Kidney epithelial cell (primary cell): Measurements from ENCODE around the gene SYNJ2. TPM values are rescaled to one million over a fixed set of nuclear protein-coding genes. Genes with fewer than 3 reads are reported as not detected.
A peak's percentile ranks its signal among the peaks of the same experiment; 100 is the strongest.

ENCODE experiments used
- DNase-seq: peaks from one replicate; pipeline ENCODE4 v3.0.0-alpha.2; 2010; ENCODE audit warnings: low read depth
- H3K27me3 ChIP-seq: 2 replicates; pipeline ENCODE4 v1.6.0; 2011; ENCODE audit warnings: low read length; ENCODE audit not compliant: control insufficient read depth, insufficient read depth
- H3K36me3 ChIP-seq: 2 replicates; pipeline ENCODE4 v1.5.1; 2011; ENCODE audit warnings: low read length; ENCODE audit not compliant: control insufficient read depth, insufficient read depth
- H3K4me3 ChIP-seq: 2 replicates; pipeline ENCODE4 v1.5.1; 2011; ENCODE audit warnings: low read depth, mild to moderate bottlenecking, control low read depth, low read length
- total RNA-seq: library from RNA; depleted of rRNA; stranded (reverse); fragments of >200 nt; gene quantifications from 2 replicates; pipeline ENCODE4 v1.2.3, GENCODE V29; 2015
- TF ChIP-seq, protein P1 (sequence below): IDR thresholded peaks from 2 replicates; pipeline ENCODE4 v1.5.1; 2011; ENCODE audit warnings: mild to moderate bottlenecking, moderate library complexity, low read length, control low read depth, inconsistent platforms; ENCODE audit not compliant: insufficient read depth, poor library complexity, severe bottlenecking

The SYNJ2 gene
- total RNA-seq, 1 donor from 2014 or later, result 14.3 TPM

DNA sequence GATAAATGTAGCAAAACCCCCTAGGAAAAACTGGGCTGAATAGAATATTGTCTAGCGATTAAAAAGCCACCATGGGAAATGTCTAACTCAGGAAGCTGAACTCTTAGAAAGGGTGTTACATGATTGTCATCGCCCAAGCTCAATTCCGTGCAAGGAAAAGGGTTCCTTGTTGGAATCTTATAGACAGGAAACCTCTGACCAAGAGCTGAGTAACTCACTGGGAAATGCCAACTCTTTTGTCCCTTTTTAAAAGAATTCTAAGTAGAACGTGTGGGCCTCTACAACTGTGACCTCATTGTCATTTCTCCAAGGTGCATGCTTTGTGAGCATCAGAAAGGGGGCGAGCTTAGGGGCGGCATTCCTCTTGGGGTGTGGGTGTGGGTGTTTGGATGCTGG, 88.1 kb downstream of the SYNJ2 start:
- Histone ChIP-seq H3K4me3 (no peak overlapping the region), H3K27me3 (no peaks in the 10 kb centered on the region), H3K36me3 (peaks cover 6% of the 10 kb centered on the region)
- TF ChIP-seq, protein P1, sequence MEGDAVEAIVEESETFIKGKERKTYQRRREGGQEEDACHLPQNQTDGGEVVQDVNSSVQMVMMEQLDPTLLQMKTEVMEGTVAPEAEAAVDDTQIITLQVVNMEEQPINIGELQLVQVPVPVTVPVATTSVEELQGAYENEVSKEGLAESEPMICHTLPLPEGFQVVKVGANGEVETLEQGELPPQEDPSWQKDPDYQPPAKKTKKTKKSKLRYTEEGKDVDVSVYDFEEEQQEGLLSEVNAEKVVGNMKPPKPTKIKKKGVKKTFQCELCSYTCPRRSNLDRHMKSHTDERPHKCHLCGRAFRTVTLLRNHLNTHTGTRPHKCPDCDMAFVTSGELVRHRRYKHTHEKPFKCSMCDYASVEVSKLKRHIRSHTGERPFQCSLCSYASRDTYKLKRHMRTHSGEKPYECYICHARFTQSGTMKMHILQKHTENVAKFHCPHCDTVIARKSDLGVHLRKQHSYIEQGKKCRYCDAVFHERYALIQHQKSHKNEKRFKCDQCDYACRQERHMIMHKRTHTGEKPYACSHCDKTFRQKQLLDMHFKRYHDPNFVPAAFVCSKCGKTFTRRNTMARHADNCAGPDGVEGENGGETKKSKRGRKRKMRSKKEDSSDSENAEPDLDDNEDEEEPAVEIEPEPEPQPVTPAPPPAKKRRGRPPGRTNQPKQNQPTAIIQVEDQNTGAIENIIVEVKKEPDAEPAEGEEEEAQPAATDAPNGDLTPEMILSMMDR, result no peak
- no peak for DNase-seq

DNA sequence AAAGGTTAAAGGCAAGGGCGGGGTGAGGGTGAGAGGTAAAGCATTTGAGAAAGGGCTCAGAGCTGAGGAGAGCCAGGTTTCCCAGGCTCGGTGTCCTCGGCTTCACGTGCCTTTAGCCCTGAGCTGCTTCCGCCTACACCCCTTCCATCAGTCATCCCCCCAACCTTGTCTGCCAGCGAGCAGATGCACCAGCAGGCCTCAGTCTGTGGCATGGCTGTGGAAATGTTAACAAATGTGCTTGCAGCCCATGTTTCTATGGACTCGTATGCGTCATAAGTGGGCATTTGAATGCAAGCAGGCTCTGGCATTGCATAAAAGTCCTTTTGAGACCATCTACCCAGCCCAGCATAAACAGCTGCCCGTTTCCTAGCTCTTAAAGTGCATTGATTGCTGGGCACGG, 88.8 kb downstream of the SYNJ2 start:
- H3K27me3 ChIP-seq, result no peaks in the 10 kb centered on the region
- H3K4me3 ChIP-seq, result no peak overlapping the region
- peaks cover 6% of the 10 kb centered on the region for H3K36me3 ChIP-seq
- no peak for DNase-seq
- TF ChIP-seq, protein P1, result no peak

DNA sequence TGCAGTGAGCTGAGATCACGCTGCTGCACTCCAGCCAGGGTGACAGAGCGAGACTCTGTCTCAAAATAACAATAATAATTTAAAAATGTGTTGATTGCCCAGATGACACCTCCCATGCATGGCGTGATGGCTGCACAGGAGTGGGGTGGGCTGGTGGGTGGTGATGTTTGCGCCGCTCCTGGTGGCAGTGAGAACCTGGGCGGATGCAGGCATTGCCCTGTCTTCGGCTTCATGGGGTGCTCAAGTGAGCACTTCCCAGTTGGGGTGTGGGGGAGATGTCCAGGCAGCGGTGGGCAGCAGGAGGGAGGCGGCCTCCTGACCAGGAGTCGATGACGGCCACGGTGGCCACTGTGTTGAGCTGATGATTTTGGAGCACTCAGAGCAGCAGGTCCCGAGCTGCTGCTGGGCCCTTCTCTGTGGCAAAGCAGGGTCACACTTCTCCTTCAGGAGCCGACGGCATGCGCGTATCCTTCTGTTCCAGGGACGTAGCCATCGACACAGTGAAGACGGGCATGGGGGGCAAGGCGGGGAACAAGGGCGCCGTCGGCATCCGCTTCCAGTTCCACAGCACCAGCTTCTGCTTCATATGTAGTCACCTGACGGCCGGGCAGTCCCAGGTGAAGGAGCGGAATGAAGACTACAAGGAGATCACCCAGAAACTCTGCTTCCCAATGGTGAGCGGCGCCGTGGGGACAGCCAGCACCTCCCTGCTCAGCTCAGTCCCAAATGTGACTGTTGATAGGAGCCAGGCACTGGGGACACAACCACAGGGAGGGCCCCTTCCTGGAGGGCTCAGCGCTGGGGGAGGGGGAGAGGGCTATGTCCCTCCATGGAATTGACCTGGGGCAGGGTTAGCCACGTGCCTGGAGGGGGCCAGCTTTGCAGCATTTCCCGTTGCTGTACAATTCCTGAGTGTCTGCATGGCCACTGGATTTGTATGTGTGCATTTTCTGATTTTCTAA, 89.7 kb downstream of the SYNJ2 start:
- no peak for DNase-seq
- TF ChIP-seq, protein P1, result no peak
- no peaks in the 10 kb centered on the region for H3K27me3 ChIP-seq
- no peak overlapping the region for H3K4me3 ChIP-seq
- H3K36me3 ChIP-seq, result peaks cover 6% of the 10 kb centered on the region

DNA sequence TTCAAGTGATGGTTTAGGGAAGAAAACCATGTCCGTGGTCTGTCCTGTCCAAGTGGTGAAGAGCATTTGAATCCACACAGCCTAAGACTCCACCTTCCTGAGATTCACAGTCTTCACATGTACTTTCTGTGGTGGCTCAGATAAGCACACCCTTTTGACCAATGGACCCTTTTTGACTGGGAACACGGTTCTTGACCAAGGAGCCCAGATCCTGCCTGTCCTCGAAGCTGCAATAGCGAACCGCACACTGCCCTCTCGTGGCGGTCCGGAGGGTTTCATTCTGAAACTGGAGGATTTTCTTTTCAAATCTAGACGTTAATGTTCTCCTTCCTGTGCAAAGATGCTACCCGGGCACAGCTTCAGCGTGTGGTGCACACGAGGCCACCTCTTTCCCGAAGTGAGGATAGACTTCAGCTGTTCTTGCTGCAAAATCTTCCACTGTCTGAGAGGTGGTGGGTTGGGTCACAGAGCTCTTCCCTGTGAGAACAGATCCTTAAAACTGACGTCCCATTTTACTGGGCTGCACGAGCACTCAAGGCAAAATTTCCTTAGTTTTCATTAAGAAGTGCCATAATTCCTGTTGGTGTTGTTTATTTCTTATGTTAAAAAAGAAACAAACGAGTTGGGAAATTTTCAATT, 90.5 kb downstream of the SYNJ2 start:
- Histone ChIP-seq H3K27me3 (no peaks in the 10 kb centered on the region), H3K4me3 (no peak overlapping the region), H3K36me3 (peaks cover 6% of the 10 kb centered on the region)
- DNase-seq, result no peak
- TF ChIP-seq, protein P1, result peak; percentile 83

DNA sequence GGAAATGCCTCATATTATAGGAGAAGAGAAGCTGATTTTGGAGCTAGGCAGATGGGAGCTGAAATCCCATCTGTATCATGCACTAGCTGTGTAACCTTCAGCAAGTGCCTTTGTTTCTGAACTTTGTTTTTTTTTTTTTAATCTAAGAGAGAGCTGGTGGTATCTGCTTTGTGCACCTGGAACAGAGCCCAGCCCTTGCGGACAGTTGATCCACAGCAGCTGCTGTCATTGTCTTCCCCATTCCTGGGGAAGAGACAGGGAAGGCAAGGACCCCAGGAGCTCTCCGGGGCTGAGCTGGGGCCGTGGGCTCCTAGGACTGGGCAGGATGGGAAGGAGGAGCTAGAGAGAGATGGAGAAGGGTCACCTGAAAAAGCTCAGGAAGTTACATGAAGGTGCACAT, 92.1 kb downstream of the SYNJ2 start:
- TF ChIP-seq, protein P1, result no peak
- DNase-seq, result no peak
- H3K27me3 ChIP-seq, result no peaks in the 10 kb centered on the region
- peaks cover 6% of the 10 kb centered on the region for H3K36me3 ChIP-seq
- H3K4me3 ChIP-seq, result no peak overlapping the region
